IMR-90 (cell line): ENCODE measurements around the gene CPNE6. TPM values are rescaled to one million over a fixed set of nuclear protein-coding genes. Genes with fewer than 3 reads are reported as not detected.

ENCODE experiments used
- ATAC-seq: fragments of 200-7000 bp; cut with Tn5 transposase; 2 replicates; pipeline ENCODE4 v1.9.1; 2020; ENCODE audit warnings: low read depth, mild to moderate bottlenecking, moderate library complexity
- BruUV-seq: library from RNA; stranded (reverse); fragments of 400-500 nt; replicated peaks from 2 replicates; lab custom pipeline; 2021; lab: Mats Ljungman, UMichigan
- CTCF ChIA-PET: fragments of 300-600 bp; formaldehyde crosslinking; extraction: SDS; loops from one replicate; lab custom pipeline; 2021; ENCODE audit warnings: antibody characterized with exemption; lab: Yijun Ruan, JAX
- POLR2A ChIA-PET: fragments of 300-600 bp; sonication (Branson Sonifier 250); formaldehyde crosslinking; loops from one replicate; lab custom pipeline; 2022; ENCODE audit warnings: antibody characterized with exemption; ENCODE audit not compliant: unreplicated experiment; lab: Charles Lee
- DNase-seq: peaks from one replicate; pipeline ENCODE4 v3.0.0; 2013
- H2AFZ ChIP-seq: replicated peaks from 2 replicates; pipeline ENCODE3; 2013; ENCODE audit warnings: low read length, mild to moderate bottlenecking; ENCODE audit not compliant: poor library complexity
- H2AK5ac ChIP-seq: 2 replicates; pipeline ENCODE4 v1.6.1; 2013; ENCODE audit warnings: low read depth, low read length, inconsistent platforms
- H2AK9ac ChIP-seq: replicated peaks from 2 replicates; pipeline ENCODE3; 2013; ENCODE audit warnings: mild to moderate bottlenecking, low read depth, low read length, moderate library complexity; ENCODE audit not compliant: poor library complexity
- H2BK120ac ChIP-seq: 2 replicates; pipeline ENCODE4 v1.6.1; 2013; ENCODE audit warnings: low read depth, low read length, inconsistent platforms
- H2BK15ac ChIP-seq: 3 replicates; pipeline ENCODE4 v1.6.1; 2013; ENCODE audit warnings: low read depth, low read length, inconsistent platforms
- H2BK20ac ChIP-seq: 2 replicates; pipeline ENCODE4 v1.6.1; 2013; ENCODE audit warnings: low read depth, mild to moderate bottlenecking, inconsistent platforms, low read length, moderate library complexity
- H2BK5ac ChIP-seq: 2 replicates; pipeline ENCODE4 v1.6.1; 2013; ENCODE audit warnings: mild to moderate bottlenecking, low read depth, low read length, inconsistent platforms; ENCODE audit not compliant: poor library complexity, severe bottlenecking
- H3K14ac ChIP-seq: replicated peaks from 2 replicates; pipeline ENCODE4 v1.6.1; 2013; ENCODE audit warnings: low read depth, low read length, inconsistent platforms
- H3K18ac ChIP-seq: 2 replicates; pipeline ENCODE4 v1.6.1; 2013; ENCODE audit warnings: low read depth, low read length, control low read depth
- H3K23ac ChIP-seq: 2 replicates; pipeline ENCODE4 v1.6.1; 2013; ENCODE audit warnings: low read depth, low read length, inconsistent platforms
- H3K27ac ChIP-seq: 2 replicates; pipeline ENCODE4 v1.5.1; 2013; ENCODE audit warnings: mild to moderate bottlenecking, control low read depth, low read length; ENCODE audit not compliant: insufficient read depth
- H3K27me3 ChIP-seq: 2 replicates; pipeline ENCODE4 v1.6.1; 2013; ENCODE audit warnings: low read length; ENCODE audit not compliant: control insufficient read depth, insufficient read depth
- H3K36me3 ChIP-seq: 2 replicates; pipeline ENCODE4 v1.6.1; 2013; ENCODE audit warnings: low read length, mixed read lengths; ENCODE audit not compliant: control insufficient read depth, insufficient read depth
- H3K4ac ChIP-seq: 2 replicates; pipeline ENCODE4 v1.6.1; 2013; ENCODE audit warnings: low read depth, low read length, inconsistent platforms
- H3K4me1 ChIP-seq: 2 replicates; pipeline ENCODE4 v1.6.1; 2013; ENCODE audit warnings: low read length, mixed read lengths; ENCODE audit not compliant: control insufficient read depth, insufficient read depth
- H3K4me2 ChIP-seq: 2 replicates; pipeline ENCODE4 v1.6.1; 2013; ENCODE audit warnings: low read depth, mild to moderate bottlenecking, control low read depth, low read length, moderate library complexity
- H3K4me3 ChIP-seq: 2 replicates; pipeline ENCODE4 v1.5.1; 2013; ENCODE audit warnings: low read depth, mild to moderate bottlenecking, control low read depth, low read length, moderate library complexity; ENCODE audit not compliant: insufficient read depth
- H3K56ac ChIP-seq: 2 replicates; pipeline ENCODE4 v1.6.1; 2013; ENCODE audit warnings: low read length, inconsistent platforms; ENCODE audit not compliant: insufficient read depth; ENCODE audit errors: extremely low read depth
- H3K79me1 ChIP-seq, 2 experiments: 2 replicates each; pipeline ENCODE4 v1.6.1; 2013; ENCODE audit warnings: low read length in 2 of 2, inconsistent platforms in 1 of 2, low read depth in 1 of 2
- H3K9ac ChIP-seq: 2 replicates; pipeline ENCODE4 v1.6.1; 2013; ENCODE audit warnings: low read depth, low read length, control low read depth
- H3K9me1 ChIP-seq: 2 replicates; pipeline ENCODE4 v1.6.1; 2013; ENCODE audit warnings: low read length, inconsistent platforms; ENCODE audit not compliant: insufficient read depth
- H3K9me3 ChIP-seq: 2 replicates; pipeline ENCODE4 v1.6.1; 2013; ENCODE audit warnings: low read length; ENCODE audit not compliant: control insufficient read depth, insufficient read depth
- H4K20me1 ChIP-seq: 2 replicates; pipeline ENCODE4 v1.6.1; 2013; ENCODE audit warnings: low read length, inconsistent platforms; ENCODE audit not compliant: insufficient read depth
- H4K5ac ChIP-seq: 2 replicates; pipeline ENCODE4 v1.6.1; 2013; ENCODE audit warnings: mild to moderate bottlenecking, low read depth, low read length, control low read depth
- H4K8ac ChIP-seq, 2 experiments: 2 replicates each; pipeline ENCODE4 v1.6.1; 2013; ENCODE audit warnings: low read depth in 2 of 2, low read length in 2 of 2, control low read depth in 1 of 2, inconsistent platforms in 1 of 2
- H4K91ac ChIP-seq: 2 replicates; pipeline ENCODE4 v1.6.1; 2013; ENCODE audit warnings: low read depth, low read length, inconsistent platforms; ENCODE audit not compliant: insufficient read depth
- BHLHE40 ChIP-seq: fragments of 150-350 bp; IDR thresholded peaks from 2 replicates; pipeline ENCODE4 v1.6.1; 2016; ENCODE audit warnings: mild to moderate bottlenecking, low read depth, low read length
- CEBPB ChIP-seq: IDR thresholded peaks from 2 replicates; pipeline ENCODE4 v1.6.1; 2012; ENCODE audit warnings: low read depth, low read length, improper control_type of control experiment
- CHD1 ChIP-seq: IDR thresholded peaks from 2 replicates; pipeline ENCODE4 v1.6.1; 2012; ENCODE audit warnings: low read depth, low read length, improper control_type of control experiment
- CTCF ChIP-seq: conservative IDR thresholded peaks from 2 replicates; pipeline ENCODE4 v1.5.1; 2012; ENCODE audit warnings: mild to moderate bottlenecking, low read depth, low read length, improper control_type of control experiment
- ELK1 ChIP-seq: fragments of 150-350 bp; IDR thresholded peaks from 2 replicates; pipeline ENCODE4 v1.6.1; 2016; ENCODE audit warnings: low read depth, mild to moderate bottlenecking, low read length, moderate library complexity, borderline replicate concordance
- FOS ChIP-seq: fragments of 150-350 bp; IDR thresholded peaks from 2 replicates; pipeline ENCODE4 v1.6.1; 2016; ENCODE audit warnings: low read depth, low read length
- MAFK ChIP-seq: IDR thresholded peaks from 2 replicates; pipeline ENCODE4 v1.6.1; 2012; ENCODE audit warnings: low read depth, low read length, improper control_type of control experiment
- MAZ ChIP-seq: IDR thresholded peaks from 2 replicates; pipeline ENCODE4 v1.6.1; 2012; ENCODE audit warnings: low read depth, mild to moderate bottlenecking, low read length, improper control_type of control experiment, moderate library complexity, borderline replicate concordance
- MXI1 ChIP-seq: IDR thresholded peaks from 2 replicates; pipeline ENCODE4 v1.6.1; 2012; ENCODE audit warnings: low read depth, mild to moderate bottlenecking, low read length, moderate library complexity, borderline replicate concordance
- NFE2L2 ChIP-seq: fragments of 150-350 bp; IDR thresholded peaks from 2 replicates; pipeline ENCODE4 v1.6.1; 2016; ENCODE audit warnings: low read depth, mild to moderate bottlenecking, low read length
- POLR2A ChIP-seq: IDR thresholded peaks from 2 replicates; pipeline ENCODE4 v1.6.1; 2012; ENCODE audit warnings: mild to moderate bottlenecking, low read depth, low read length
- RAD21 ChIP-seq: IDR thresholded peaks from 2 replicates; pipeline ENCODE4 v1.6.1; 2012; ENCODE audit warnings: low read length, improper control_type of control experiment
- RCOR1 ChIP-seq: IDR thresholded peaks from 2 replicates; pipeline ENCODE4 v1.6.1; 2012; ENCODE audit warnings: mild to moderate bottlenecking, low read length, improper control_type of control experiment; ENCODE audit not compliant: insufficient replicate concordance
- RFX5 ChIP-seq: IDR thresholded peaks from 2 replicates; pipeline ENCODE4 v1.8.0; 2012; ENCODE audit warnings: low read depth, mild to moderate bottlenecking, low read length, moderate library complexity
- SMC3 ChIP-seq: fragments of 150-350 bp; IDR thresholded peaks from 2 replicates; pipeline ENCODE4 v1.6.1; 2016; ENCODE audit warnings: low read depth, mild to moderate bottlenecking, antibody characterized with exemption, low read length, moderate library complexity
- USF2 ChIP-seq: fragments of 150-350 bp; IDR thresholded peaks from 2 replicates; pipeline ENCODE4 v1.6.1; 2017; ENCODE audit warnings: mild to moderate bottlenecking, antibody characterized with exemption, low read length, low read depth
- WGBS, 2 experiments: methylation state at CpG; one replicate each; pipeline versions ENCODE4 v1.1.5 to v1.1.7; 2013; ENCODE audit warnings: missing lambda C conversion rate in 2 of 2; ENCODE audit not compliant: insufficient read length in 1 of 2; ENCODE audit errors: extremely low coverage in 2 of 2; 5-methylcytosine and 5-hydroxymethylcytosine counted together
- dilution Hi-C: fragments of 300-500 bp; cut with HindIII; formaldehyde crosslinking; loops from one replicate; pipeline ENCODE4 v1.14.3; 2018; ENCODE audit warnings: low sequenced_read_pairs; ENCODE audit not compliant: unreplicated experiment
- in situ Hi-C: fragments of 300-500 bp; cut with MboI; formaldehyde crosslinking; loops from 3 replicates; pipeline ENCODE4 v1.14.3; 2019; ENCODE audit warnings: low sequenced_read_pairs, inconsistent platforms, mixed read lengths
- intact Hi-C: fragments of 100-400 bp; cut with micrococcal nuclease; formaldehyde crosslinking; loops from 2 replicates; pipeline ENCODE4 v1.10.0; 2022
- polyA plus RNA-seq, 3 experiments: library from polyadenylated mRNA; depleted of rRNA; stranded (reverse); fragments of >200 nt; gene quantifications; 2 replicates each; pipeline ENCODE4 v1.2.3, GENCODE V29; 2012; ENCODE audit warnings: low replicate concordance in 1 of 3
- total RNA-seq: library from RNA; depleted of rRNA; stranded (reverse); fragments of >200 nt; gene quantifications from 2 replicates; pipeline ENCODE4 v1.2.3, GENCODE V29; 2012

CPNE6 gene
- total and polyA plus RNA-seq, 2 of the 4 experiments (the other 2 are of a cell fraction): not detected

- Histone ChIP-seq H3K18ac (no peak overlapping the region), H2AK5ac (no peak overlapping the region), H3K4me3 (no peak overlapping the region), H3K9me3 (no peaks in the 10 kb centered on the region), H3K23ac (no peak overlapping the region), H2BK15ac (no peak overlapping the region), H3K4me1 (peaks cover 2% of the 10 kb centered on the region; the same call in 1 of the 2 replicates), H2AK9ac (no peak overlapping the region), H3K14ac (no peak overlapping the region), H3K4me2 (no peak overlapping the region), H2BK120ac (no peak overlapping the region), H2AFZ (peak overlapping the region; percentile 37), H2BK20ac (no peak overlapping the region), H2BK5ac (no peak overlapping the region), H3K27ac (no peak overlapping the region), H3K27me3 (peaks cover 87% of the 10 kb centered on the region), H4K91ac (no peak overlapping the region), H3K56ac (no peak overlapping the region), H3K36me3 (no peaks in the 10 kb centered on the region), H4K8ac (no peak overlapping the region), H4K5ac (no peak overlapping the region), H3K9ac (no peak overlapping the region), H4K20me1 (no peaks in the 10 kb centered on the region; the same call in 1 of the 2 replicates), H3K4ac (no peak overlapping the region), H3K79me1 (no peaks in the 10 kb centered on the region), H3K9me1 (no peaks in the 10 kb centered on the region)
- dilution Hi-C loops (no loop called here), in situ Hi-C loops (no loop called here), intact Hi-C loops (no loop called here)
- DNase-seq (no peak), ATAC-seq (no peak)
- ChIA-PET CTCF (no interaction called here), POLR2A (no interaction called here)
- no TSS peak for BruUV-seq
- TF ChIP-seq CEBPB (no peak), CTCF (no peak), CHD1 (no peak), RAD21 (no peak), NFE2L2 (no peak), USF2 (no peak), ELK1 (no peak), POLR2A (no peak), RCOR1 (no peak), MAFK (no peak), SMC3 (no peak), RFX5 (no peak), FOS (no peak), MXI1 (no peak), BHLHE40 (no peak), MAZ (no peak)
- 86% methylated on average over 20 of the region's 23 CpGs; no CpG with 5 or more reads in 1 of the 2 experiments for WGBS, 2 experiments
Measured at GRCh38 chr14:24077086-24077485, 5.7 kb downstream of the CPNE6 start.
